K562 (cell line): ENCODE data around the gene CDC37. TPM values are rescaled to one million over a fixed set of nuclear protein-coding genes. Genes with fewer than 3 reads are reported as not detected.
A peak's percentile ranks its signal among the peaks of the same experiment; 100 is the strongest.

Source experiments
- BRD9 ChIP-seq: fragments of 450-650 bp; IDR thresholded peaks from 2 replicates; pipeline ENCODE4 v1.6.1; 2018; ENCODE audit warnings: low read depth; ENCODE audit not compliant: partially characterized antibody
- CBFA2T3 ChIP-seq: fragments of 450-650 bp; IDR thresholded peaks from 2 replicates; pipeline ENCODE4 v1.6.1; 2017
- CCNT2 ChIP-seq: IDR thresholded peaks from 2 replicates; pipeline ENCODE4 v1.6.1; 2011; ENCODE audit warnings: borderline replicate concordance, low read depth, mild to moderate bottlenecking, moderate library complexity, mixed read lengths, low read length; ENCODE audit not compliant: insufficient read length; ENCODE audit errors: extremely low read depth
- ETS1 ChIP-seq: conservative IDR thresholded peaks from 2 replicates; pipeline ENCODE4 v1.6.1; 2011; ENCODE audit warnings: low read depth, mild to moderate bottlenecking, low read length; ENCODE audit not compliant: control insufficient read depth
- HDAC1 ChIP-seq, 2 experiments: fragments of 450-650 bp; IDR thresholded peaks; 2 replicates each; pipeline ENCODE4 v1.6.1; 2016 to 2017; ENCODE audit warnings: inconsistent platforms in 1 of 2, mild to moderate bottlenecking in 1 of 2, moderate library complexity in 1 of 2
- HDGF ChIP-seq: fragments of 450-650 bp; IDR thresholded peaks from 2 replicates; pipeline ENCODE4 v1.6.1; 2016
- MED1 ChIP-seq: sonication (generic); formaldehyde crosslinking; IDR thresholded peaks from 2 replicates; pipeline ENCODE4 v1.8.1; 2023; ENCODE audit warnings: missing genetic modification reagents, borderline replicate concordance
- MTA1 ChIP-seq: fragments of 450-650 bp; IDR thresholded peaks from 2 replicates; pipeline ENCODE4 v1.6.1; 2017; ENCODE audit warnings: borderline replicate concordance
- NFIC ChIP-seq: fragments of 450-650 bp; IDR thresholded peaks from 2 replicates; pipeline ENCODE4 v1.6.1; 2017; ENCODE audit warnings: mild to moderate bottlenecking, inconsistent platforms
- OTX1 ChIP-seq: fragments of 450-650 bp; formaldehyde crosslinking; IDR thresholded peaks from 2 replicates; pipeline ENCODE4 v1.4.0; 2022; ENCODE audit warnings: mild to moderate bottlenecking
- PHF20 ChIP-seq: fragments of 450-650 bp; IDR thresholded peaks from 2 replicates; pipeline ENCODE4 v1.6.1; 2018; ENCODE audit not compliant: partially characterized antibody
- POLR2AphosphoS5 ChIP-seq: IDR thresholded peaks from 2 replicates; pipeline ENCODE4 v1.6.1; 2011; ENCODE audit warnings: mild to moderate bottlenecking, low read depth, low read length, moderate library complexity; ENCODE audit not compliant: control insufficient read depth, insufficient read depth
- PREB ChIP-seq: sonication (generic); formaldehyde crosslinking; IDR thresholded peaks from 2 replicates; pipeline ENCODE4 v1.8.1; 2023; ENCODE audit warnings: mild to moderate bottlenecking, missing genetic modification reagents
- PTBP1 ChIP-seq: fragments of 200-400 bp; formaldehyde crosslinking; IDR thresholded peaks from 2 replicates; pipeline ENCODE4 v1.6.1; 2017; ENCODE audit warnings: low read depth, low read length
- SAP30 ChIP-seq: fragments of 200-600 bp; sonication (generic); IDR thresholded peaks from 2 replicates; pipeline ENCODE4 v1.6.1; 2012; ENCODE audit warnings: borderline replicate concordance, low read depth, mild to moderate bottlenecking, moderate library complexity, low read length, control low read depth, inconsistent platforms; ENCODE audit not compliant: insufficient read depth, poor library complexity, severe bottlenecking
- SMARCA5 ChIP-seq: fragments of 450-650 bp; IDR thresholded peaks from 2 replicates; pipeline ENCODE4 v1.6.1; 2016
- TAL1 ChIP-seq: fragments of 450-650 bp; IDR thresholded peaks from 2 replicates; pipeline ENCODE4 v1.6.1; 2016; ENCODE audit warnings: mild to moderate bottlenecking
- TBL1XR1 ChIP-seq, 2 experiments: IDR thresholded peaks; 2 replicates each; pipeline ENCODE4 v1.6.1; 2012; ENCODE audit warnings: improper control_type of control experiment in 2 of 2, low read length in 2 of 2, mild to moderate bottlenecking in 1 of 2
- ZEB2 ChIP-seq: fragments of 450-650 bp; IDR thresholded peaks from 2 replicates; pipeline ENCODE4 v1.6.1; 2016
- ZHX1 ChIP-seq: fragments of 150-350 bp; conservative IDR thresholded peaks from 2 replicates; pipeline ENCODE4 v1.6.1; 2014; ENCODE audit warnings: low read length
- ZNF121 ChIP-seq: sonication (generic); formaldehyde crosslinking; conservative IDR thresholded peaks from 2 replicates; pipeline ENCODE4 v1.8.0; 2022; ENCODE audit warnings: missing genetic modification reagents
- ZNF165 ChIP-seq: fragments of 250-450 bp; sonication (Bioruptor Pico); IDR thresholded peaks from 2 replicates; pipeline ENCODE4 v1.4.0; 2020; ENCODE audit warnings: borderline replicate concordance
- ZNF212 ChIP-seq: fragments of 450-650 bp; formaldehyde crosslinking; IDR thresholded peaks from 2 replicates; pipeline ENCODE4 v1.4.0; 2020; ENCODE audit warnings: mild to moderate bottlenecking
- polyA plus RNA-seq, 8 experiments: library from polyadenylated mRNA; depleted of rRNA in 4 of 8; stranded (reverse) in 5 of 8; unstranded in 3 of 8; fragments of >200 nt; fragmentation: Nextera tagmentation in 2 of 8; fragmentation: Illumina TruSeq in 1 of 8; extraction: Ambion mirVana in 2 of 8; extraction: Trizol in 1 of 8; gene quantifications; 2 replicates each; pipeline versions ENCODE4 v1.2.1 to v1.2.3, GENCODE V29; 2011 to 2014; ENCODE audit warnings: inconsistent platforms in 1 of 8, missing spikeins in 1 of 8
- total RNA-seq, 7 experiments: library from RNA; depleted of rRNA in 6 of 7; stranded (reverse); fragments of >200 nt in 6 of 7; fragmentation: Illumina TruSeq in 2 of 7; extraction: Trizol in 2 of 7; gene quantifications; 2 replicates each; pipeline versions ENCODE4 v1.2.1 to v1.2.3, GENCODE V29; 2011 to 2021; ENCODE audit warnings: low replicate concordance in 1 of 7

CDC37 gene
- total and polyA plus RNA-seq, 9 of the 15 experiments (the other 6 are each of a cell fraction or from before 2014, with no cell fraction given), result 6.6 to 538 (median 227) TPM

GRCh38 chr19:10431254-10431942 is 28.1 kb upstream of the CDC37 start (continued):
- peak; percentile 90 to 97; a peak in 3 of 4 replicates for TF ChIP-seq HDAC1 (IDR thresholded peaks at IDR 0.05)
- TF ChIP-seq PTBP1, result peak; percentile 99
- TF ChIP-seq ETS1, result no peak
- peak; percentile 86 for TF ChIP-seq PHF20
- TF ChIP-seq OTX1 (CRISPR knock-in tag), result no peak
- 0 out of 2 replicates have a peak, but pooled peaks have one; percentile 13 for TF ChIP-seq MED1 (CRISPR knock-in tag)
- no peak for TF ChIP-seq TBL1XR1 (IDR thresholded peaks at IDR 0.05; ENCODE audit: low read length in 2 of 2)
- no peak for TF ChIP-seq CCNT2
- peak; percentile 50 for TF ChIP-seq NFIC
- no peak for TF ChIP-seq ZNF165 (CRISPR knock-in tag)
- peak; percentile 69; the same call in 1 of the 2 replicates for TF ChIP-seq PREB
- TF ChIP-seq ZEB2, result no peak
- no peak for TF ChIP-seq ZNF212
- no peak for TF ChIP-seq POLR2AphosphoS5
- no peak for TF ChIP-seq CBFA2T3
- TF ChIP-seq ZNF121, result no peak
- peak; percentile 63; the same call in 1 of the 2 replicates for TF ChIP-seq MTA1
- peak; percentile 99 for TF ChIP-seq HDGF
- TF ChIP-seq TAL1, result peak; percentile 17; the same call in 1 of the 2 replicates
- TF ChIP-seq BRD9, result peak; percentile 35
- peak; percentile 100 for TF ChIP-seq SMARCA5
- no peak for TF ChIP-seq ZHX1
- no peak for TF ChIP-seq SAP30
